GM18867 (cell line): ENCODE data around the gene MCF2L2.

Experiments
- ATAC-seq: cut with Tn5 transposase; IDR thresholded peaks from one replicate; pipeline ENCODE4 v1.9.1; 2021; ENCODE audit warnings: mild to moderate bottlenecking, moderate library complexity; ENCODE audit not compliant: unreplicated experiment

MCF2L2 gene

GRCh38 chr3:183330881-183331280, 97.5 kb downstream of the MCF2L2 start:
- ATAC-seq: no peak

- ATAC-seq: no peak
These were observed 98.9 kb downstream of the MCF2L2 start for GRCh38 chr3:183329543-183329942.

GRCh38 chr3:183328823-183329222, 99.6 kb downstream of the MCF2L2 start:
- ATAC-seq: no peak

GRCh38 chr3:183328164-183328563, 100.3 kb downstream of the MCF2L2 start:
- no peak for ATAC-seq

GRCh38 chr3:183327343-183327742, 101.1 kb downstream of the MCF2L2 start:
- no peak for ATAC-seq

GRCh38 chr3:183324083-183324482, 104.3 kb downstream of the MCF2L2 start:
- ATAC-seq: no peak

GRCh38 chr3:183319371-183319770, 109.0 kb downstream of the MCF2L2 start:
- ATAC-seq: no peak

- no peak for ATAC-seq
These were observed 109.5 kb downstream of the MCF2L2 start for GRCh38 chr3:183318877-183319276.

- no peak for ATAC-seq
These were observed 110.2 kb downstream of the MCF2L2 start for GRCh38 chr3:183317886-183318865.

- no peak for ATAC-seq
These were observed 111.1 kb downstream of the MCF2L2 start for GRCh38 chr3:183317271-183317670.

- no peak for ATAC-seq
These were observed 112.7 kb downstream of the MCF2L2 start for GRCh38 chr3:183315739-183316138.

- no peak for ATAC-seq
These were observed 114.7 kb downstream of the MCF2L2 start for GRCh38 chr3:183313764-183314163.

- ATAC-seq: no peak
These were observed 115.1 kb downstream of the MCF2L2 start for GRCh38 chr3:183313351-183313750.

GRCh38 chr3:183312433-183312832, 116.0 kb downstream of the MCF2L2 start:
- no peak for ATAC-seq

GRCh38 chr3:183310936-183311335, 117.5 kb downstream of the MCF2L2 start:
- ATAC-seq: no peak

- ATAC-seq: no peak
These were observed 119.1 kb downstream of the MCF2L2 start for GRCh38 chr3:183309276-183309675.

- ATAC-seq: no peak
These were observed 119.7 kb downstream of the MCF2L2 start for GRCh38 chr3:183308751-183309150.

- ATAC-seq: no peak
These were observed 120.7 kb downstream of the MCF2L2 start for GRCh38 chr3:183307749-183308148.

GRCh38 chr3:183306798-183307671, 121.4 kb downstream of the MCF2L2 start:
- peak; percentile 88 for ATAC-seq

- ATAC-seq: no peak
These were observed 124.7 kb downstream of the MCF2L2 start for GRCh38 chr3:183303690-183304089.

GRCh38 chr3:183301937-183302580, 126.4 kb downstream of the MCF2L2 start:
- no peak for ATAC-seq
